HPDE6-E6E7 (cell line): Measurements from ENCODE around the gene PPM1H.
"Not testable (repeated sequence)": the region's sequence is repeated elsewhere in the genome, so short reads cannot be mapped to it uniquely, and the experiment has no call there.

Source experiments
- DNase-seq: peaks from one replicate; pipeline ENCODE4 v3.0.0; 2011; ENCODE audit warnings: missing footprints; ENCODE audit errors: extremely low spot score

PPM1H gene

GRCh38 chr12:62947364-62947763 lies 12.4 kb upstream of the PPM1H start:
- DNase-seq, result no peak

GRCh38 chr12:62943779-62944395 lies 8.9 kb upstream of the PPM1H start:
- DNase-seq, result no peak

- not testable (repeated sequence) for DNase-seq
These were observed 7.4 kb upstream of the PPM1H start for GRCh38 chr12:62942316-62942715.

- peak; percentile 16 for DNase-seq
These were observed 631 bp downstream of the PPM1H start for GRCh38 chr12:62934239-62934798.

- no peak for DNase-seq
These were observed 1.2 kb downstream of the PPM1H start for GRCh38 chr12:62933602-62934238.

GRCh38 chr12:62933220-62933601 lies 1.7 kb downstream of the PPM1H start:
- no peak for DNase-seq

GRCh38 chr12:62931477-62931876 lies 3.5 kb downstream of the PPM1H start:
- DNase-seq, result no peak

- no peak for DNase-seq
These were observed 4.2 kb downstream of the PPM1H start for GRCh38 chr12:62930546-62931425.

GRCh38 chr12:62928632-62929031 lies 6.3 kb downstream of the PPM1H start:
- no peak for DNase-seq

- DNase-seq, result no peak
These were observed 9.3 kb downstream of the PPM1H start for GRCh38 chr12:62925680-62926079.

- DNase-seq, result no peak
These were observed 10.9 kb downstream of the PPM1H start for GRCh38 chr12:62924084-62924483.

- no peak for DNase-seq
These were observed 12.4 kb downstream of the PPM1H start for GRCh38 chr12:62922539-62922938.

- no peak for DNase-seq
These were observed 15.1 kb downstream of the PPM1H start for GRCh38 chr12:62919838-62920237.

GRCh38 chr12:62917926-62918325 lies 17.0 kb downstream of the PPM1H start:
- no peak for DNase-seq

GRCh38 chr12:62916632-62917425 lies 18.1 kb downstream of the PPM1H start:
- no peak for DNase-seq

GRCh38 chr12:62915204-62915529 lies 19.8 kb downstream of the PPM1H start:
- DNase-seq, result no peak

- DNase-seq, result no peak
These were observed 20.3 kb downstream of the PPM1H start for GRCh38 chr12:62914443-62915203.

- DNase-seq, result no peak
These were observed 21.6 kb downstream of the PPM1H start for GRCh38 chr12:62913380-62913779.

GRCh38 chr12:62912644-62913043 lies 22.3 kb downstream of the PPM1H start:
- no peak for DNase-seq

- DNase-seq, result no peak
These were observed 23.7 kb downstream of the PPM1H start for GRCh38 chr12:62911286-62911685.

- no peak for DNase-seq
These were observed 24.3 kb downstream of the PPM1H start for GRCh38 chr12:62910549-62911169.
